Liver (tissue), 9 donors: ENCODE data around the gene DSC2. TPM values are rescaled to one million over a fixed set of nuclear protein-coding genes. Genes with fewer than 3 reads are reported as not detected.
"Not testable (repeated sequence)": the region's sequence is repeated elsewhere in the genome, so short reads cannot be mapped to it uniquely, and the experiment has no call there.

Source experiments
- DNase-seq: peaks from one replicate; pipeline ENCODE4 v3.0.0-alpha.2; 2017; ENCODE audit warnings: low spot score
- H3K27ac ChIP-seq, 2 donors: one replicate each; pipeline ENCODE4 v1.7.0; 2013; ENCODE audit warnings: inconsistent platforms in 2 of 2, low read length in 2 of 2, control low read depth in 1 of 2, low read depth in 1 of 2, mild to moderate bottlenecking in 1 of 2
- H3K27me3 ChIP-seq, 4 donors: one replicate each; pipeline versions ENCODE4 v1.6.1 to v1.7.0; 2013; ENCODE audit warnings: low read length in 3 of 4, inconsistent platforms in 1 of 4, mild to moderate bottlenecking in 1 of 4, moderate library complexity in 1 of 4; ENCODE audit not compliant: control insufficient read depth in 4 of 4, insufficient read depth in 4 of 4
- H3K36me3 ChIP-seq, 4 donors: one replicate each; pipeline versions ENCODE4 v1.6.1 to v1.7.0; 2013; ENCODE audit warnings: low read length in 3 of 4, mild to moderate bottlenecking in 3 of 4, low read depth in 1 of 4, moderate library complexity in 1 of 4; ENCODE audit not compliant: control insufficient read depth in 4 of 4, insufficient read depth in 3 of 4
- H3K4me1 ChIP-seq, 4 donors: one replicate each; pipeline versions ENCODE4 v1.6.1 to v1.7.0; 2013; ENCODE audit warnings: low read length in 3 of 4, mild to moderate bottlenecking in 3 of 4, moderate library complexity in 1 of 4; ENCODE audit not compliant: control insufficient read depth in 4 of 4, insufficient read depth in 4 of 4
- H3K4me3 ChIP-seq, 3 donors: one replicate each; pipeline versions ENCODE4 v1.6.1 to v1.7.0; 2013; ENCODE audit warnings: low read length in 3 of 3, control low read depth in 1 of 3, low read depth in 1 of 3, mild to moderate bottlenecking in 1 of 3
- H3K9ac ChIP-seq, 2 donors: one replicate each; pipeline ENCODE4 v1.7.0; 2013; ENCODE audit warnings: low read length in 2 of 2, mild to moderate bottlenecking in 2 of 2, moderate library complexity in 2 of 2, control low read depth in 1 of 2, low read depth in 1 of 2
- H3K9me3 ChIP-seq, 4 donors: one replicate each; pipeline versions ENCODE4 v1.6.1 to v1.7.0; 2013; ENCODE audit warnings: low read length in 3 of 4; ENCODE audit not compliant: control insufficient read depth in 4 of 4
- FOXA2 ChIP-seq: IDR thresholded peaks from 2 replicates; pipeline ENCODE4 v1.6.1; 2016; ENCODE audit warnings: antibody characterized with exemption
- GABPA ChIP-seq, 2 donors: IDR thresholded peaks in 1 of 2; conservative IDR thresholded peaks in 1 of 2; 2 replicates each; pipeline ENCODE4 v1.6.1; 2016; ENCODE audit warnings: antibody characterized with exemption in 2 of 2, mild to moderate bottlenecking in 1 of 2, moderate library complexity in 1 of 2
- WGBS: extraction: QIAGEN DNeasy Blood & Tissue Kit; methylation state at CpG from one replicate; pipeline ENCODE4 v1.1.7; 2013; 5-methylcytosine and 5-hydroxymethylcytosine counted together
- polyA plus RNA-seq, 2 donors: library from polyadenylated mRNA; stranded (reverse) in 1 of 2; unstranded in 1 of 2; fragments of 200-250 nt in 1 of 2; fragments of >200 nt in 1 of 2; fragmentation: Nextera tagmentation in 1 of 2; extraction: Ambion mirVana in 1 of 2; gene quantifications; one replicate each; pipeline versions ENCODE4 v1.2.1 to v1.2.3, GENCODE V29; 2013 to 2015
- total RNA-seq, 2 donors: library from RNA; depleted of rRNA; stranded (reverse); fragments of >200 nt; gene quantifications; one replicate each; pipeline ENCODE4 v1.2.3, GENCODE V29; 2014
- TF ChIP-seq, protein P1 (sequence below): IDR thresholded peaks from 2 replicates; pipeline ENCODE4 v1.6.1; 2016; ENCODE audit warnings: antibody characterized with exemption, mild to moderate bottlenecking
- TF ChIP-seq, protein P2 (sequence below): IDR thresholded peaks from 2 replicates; pipeline ENCODE4 v1.6.1; 2016; ENCODE audit warnings: antibody characterized with exemption
- TF ChIP-seq, protein P3 (sequence below): IDR thresholded peaks from 2 replicates; pipeline ENCODE4 v1.6.1; 2016; ENCODE audit warnings: antibody characterized with exemption
- TF ChIP-seq, protein P4 (sequence below): IDR thresholded peaks from 2 replicates; pipeline ENCODE4 v1.6.1; 2016; ENCODE audit warnings: antibody characterized with exemption
- TF ChIP-seq, protein P5 (sequence below): fragments of 150-350 bp; IDR thresholded peaks from 2 replicates; pipeline ENCODE4 v1.5.1; 2017; ENCODE audit warnings: improper control_type of control experiment, low read depth, low read length; ENCODE audit not compliant: missing input control
- donor health status: healthy.
- donor health status: healthy.
- donor health status: healthy.
- donor health status: healthy.
- donor health status: healthy.

The DSC2 gene
- total and polyA plus RNA-seq, 4 donors, result 3.7 to 16.4 (median 7.4) TPM

DNA sequence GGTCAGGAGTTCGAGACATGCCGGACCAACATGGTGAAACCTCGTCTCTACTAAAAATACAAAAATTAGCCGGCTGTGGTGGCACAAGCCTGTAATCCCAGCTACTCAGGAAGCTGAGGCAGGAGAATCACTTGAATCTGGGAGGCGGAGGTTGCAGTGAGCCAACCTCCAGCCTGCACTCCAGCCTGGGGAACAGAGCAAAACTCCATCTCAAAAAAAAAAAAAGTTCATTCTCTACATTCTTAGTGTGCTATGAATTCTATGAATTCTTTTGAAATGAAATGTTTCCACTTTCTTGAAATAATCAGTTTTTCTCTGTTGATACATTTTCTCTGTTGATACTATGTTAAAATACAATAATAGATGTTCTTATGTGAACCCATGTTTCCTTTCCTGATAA is 64.5 kb downstream of the DSC2 start:
- not testable (repeated sequence) for H3K36me3 ChIP-seq, H3K9me3 ChIP-seq, H3K27ac ChIP-seq, DNase-seq, H3K9ac ChIP-seq, H3K4me3 ChIP-seq
- 91% methylated on average over 5 of the region's 5 CpGs for WGBS
- Histone ChIP-seq H3K4me1 (peaks cover 16 to 20% (median 17%) of the 10 kb centered on the region in 4 donors), H3K27me3 (peaks cover 0 to 18% (median 5%) of the 10 kb centered on the region in 4 donors)

DNA sequence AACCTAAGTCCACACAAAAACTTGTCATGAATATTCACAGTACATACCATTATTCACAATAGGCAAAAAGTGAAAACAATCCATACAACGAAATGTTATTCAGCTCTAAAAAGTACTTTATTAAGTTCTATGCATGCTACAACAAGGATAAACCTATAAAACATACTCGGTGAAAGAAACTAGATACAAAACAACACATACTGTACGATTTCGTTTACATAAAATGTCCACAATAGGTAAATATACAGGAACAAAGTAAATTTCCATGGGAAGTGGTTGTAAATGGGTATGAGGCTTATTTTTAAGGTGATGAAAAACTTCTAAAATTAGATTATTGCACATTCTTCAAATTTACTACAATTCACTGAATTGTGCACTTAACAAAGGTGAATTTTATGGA is 67.7 kb downstream of the DSC2 start:
- H3K27ac ChIP-seq, result no peak overlapping the region
- no peak for DNase-seq
- no peaks in the 10 kb centered on the region for H3K4me1 ChIP-seq
- no peaks in the 10 kb centered on the region for H3K36me3 ChIP-seq
- no peaks in the 10 kb centered on the region for H3K9me3 ChIP-seq
- no peak overlapping the region for H3K9ac ChIP-seq
- H3K4me3 ChIP-seq, result no peak overlapping the region
- H3K27me3 ChIP-seq, result no peaks in the 10 kb centered on the region
- no peak for TF ChIP-seq GABPA (IDR thresholded peaks at IDR 0.05 in 1 of 2, conservative IDR thresholded peaks at IDR 0.05 in 1 of 2)
- WGBS, result 85% methylated on average over 4 of the region's 4 CpGs

DNA sequence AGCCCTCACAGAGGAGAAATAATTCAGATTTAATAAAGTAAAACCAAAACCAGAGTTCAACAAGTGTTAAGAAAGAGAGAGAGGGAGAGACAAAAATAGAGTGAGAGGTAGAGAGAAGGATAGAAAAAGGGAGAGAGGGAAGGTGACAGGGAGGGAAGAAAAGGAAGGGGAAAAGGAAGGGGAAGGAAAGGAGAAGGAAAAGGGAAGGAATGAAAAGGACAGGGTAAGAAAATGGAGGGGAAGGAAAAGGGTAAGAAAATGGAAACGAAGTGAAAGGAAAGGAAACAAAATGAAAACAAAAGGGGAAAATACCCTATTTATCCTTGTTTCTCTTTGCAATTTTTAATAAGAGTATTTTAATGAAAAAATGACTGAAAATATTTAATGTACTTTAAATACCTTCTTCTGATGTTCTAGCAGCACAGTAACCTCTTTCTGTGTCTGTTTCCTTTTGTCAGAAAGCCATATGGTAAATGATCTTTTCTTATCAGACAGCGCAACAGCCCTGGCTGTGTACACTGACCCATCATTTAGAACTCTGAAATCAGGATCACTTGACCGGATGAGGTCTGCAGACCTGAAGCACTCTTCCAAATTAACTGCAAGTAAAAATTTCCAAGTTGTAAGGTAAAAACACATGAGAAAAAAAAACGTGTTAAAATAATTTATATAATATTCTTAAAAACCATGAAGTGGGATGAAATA is 71.5 kb downstream of the DSC2 start:
- Histone ChIP-seq H3K9ac (no peak overlapping the region), H3K27ac (no peak overlapping the region), H3K36me3 (no peaks in the 10 kb centered on the region), H3K9me3 (no peaks in the 10 kb centered on the region), H3K4me3 (no peak overlapping the region), H3K4me1 (no peaks in the 10 kb centered on the region), H3K27me3 (peaks cover 0 to 5% (median 0%) of the 10 kb centered on the region in 4 donors)
- TF ChIP-seq, protein P1, sequence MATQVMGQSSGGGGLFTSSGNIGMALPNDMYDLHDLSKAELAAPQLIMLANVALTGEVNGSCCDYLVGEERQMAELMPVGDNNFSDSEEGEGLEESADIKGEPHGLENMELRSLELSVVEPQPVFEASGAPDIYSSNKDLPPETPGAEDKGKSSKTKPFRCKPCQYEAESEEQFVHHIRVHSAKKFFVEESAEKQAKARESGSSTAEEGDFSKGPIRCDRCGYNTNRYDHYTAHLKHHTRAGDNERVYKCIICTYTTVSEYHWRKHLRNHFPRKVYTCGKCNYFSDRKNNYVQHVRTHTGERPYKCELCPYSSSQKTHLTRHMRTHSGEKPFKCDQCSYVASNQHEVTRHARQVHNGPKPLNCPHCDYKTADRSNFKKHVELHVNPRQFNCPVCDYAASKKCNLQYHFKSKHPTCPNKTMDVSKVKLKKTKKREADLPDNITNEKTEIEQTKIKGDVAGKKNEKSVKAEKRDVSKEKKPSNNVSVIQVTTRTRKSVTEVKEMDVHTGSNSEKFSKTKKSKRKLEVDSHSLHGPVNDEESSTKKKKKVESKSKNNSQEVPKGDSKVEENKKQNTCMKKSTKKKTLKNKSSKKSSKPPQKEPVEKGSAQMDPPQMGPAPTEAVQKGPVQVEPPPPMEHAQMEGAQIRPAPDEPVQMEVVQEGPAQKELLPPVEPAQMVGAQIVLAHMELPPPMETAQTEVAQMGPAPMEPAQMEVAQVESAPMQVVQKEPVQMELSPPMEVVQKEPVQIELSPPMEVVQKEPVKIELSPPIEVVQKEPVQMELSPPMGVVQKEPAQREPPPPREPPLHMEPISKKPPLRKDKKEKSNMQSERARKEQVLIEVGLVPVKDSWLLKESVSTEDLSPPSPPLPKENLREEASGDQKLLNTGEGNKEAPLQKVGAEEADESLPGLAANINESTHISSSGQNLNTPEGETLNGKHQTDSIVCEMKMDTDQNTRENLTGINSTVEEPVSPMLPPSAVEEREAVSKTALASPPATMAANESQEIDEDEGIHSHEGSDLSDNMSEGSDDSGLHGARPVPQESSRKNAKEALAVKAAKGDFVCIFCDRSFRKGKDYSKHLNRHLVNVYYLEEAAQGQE, result no peak
- TF ChIP-seq, protein P2, sequence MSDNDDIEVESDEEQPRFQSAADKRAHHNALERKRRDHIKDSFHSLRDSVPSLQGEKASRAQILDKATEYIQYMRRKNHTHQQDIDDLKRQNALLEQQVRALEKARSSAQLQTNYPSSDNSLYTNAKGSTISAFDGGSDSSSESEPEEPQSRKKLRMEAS, result no peak
- TF ChIP-seq, protein P3, sequence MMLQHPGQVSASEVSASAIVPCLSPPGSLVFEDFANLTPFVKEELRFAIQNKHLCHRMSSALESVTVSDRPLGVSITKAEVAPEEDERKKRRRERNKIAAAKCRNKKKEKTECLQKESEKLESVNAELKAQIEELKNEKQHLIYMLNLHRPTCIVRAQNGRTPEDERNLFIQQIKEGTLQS, result no peak
- TF ChIP-seq, protein P4, sequence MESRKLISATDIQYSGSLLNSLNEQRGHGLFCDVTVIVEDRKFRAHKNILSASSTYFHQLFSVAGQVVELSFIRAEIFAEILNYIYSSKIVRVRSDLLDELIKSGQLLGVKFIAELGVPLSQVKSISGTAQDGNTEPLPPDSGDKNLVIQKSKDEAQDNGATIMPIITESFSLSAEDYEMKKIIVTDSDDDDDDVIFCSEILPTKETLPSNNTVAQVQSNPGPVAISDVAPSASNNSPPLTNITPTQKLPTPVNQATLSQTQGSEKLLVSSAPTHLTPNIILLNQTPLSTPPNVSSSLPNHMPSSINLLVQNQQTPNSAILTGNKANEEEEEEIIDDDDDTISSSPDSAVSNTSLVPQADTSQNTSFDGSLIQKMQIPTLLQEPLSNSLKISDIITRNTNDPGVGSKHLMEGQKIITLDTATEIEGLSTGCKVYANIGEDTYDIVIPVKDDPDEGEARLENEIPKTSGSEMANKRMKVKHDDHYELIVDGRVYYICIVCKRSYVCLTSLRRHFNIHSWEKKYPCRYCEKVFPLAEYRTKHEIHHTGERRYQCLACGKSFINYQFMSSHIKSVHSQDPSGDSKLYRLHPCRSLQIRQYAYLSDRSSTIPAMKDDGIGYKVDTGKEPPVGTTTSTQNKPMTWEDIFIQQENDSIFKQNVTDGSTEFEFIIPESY, result no peak
- TF ChIP-seq, protein P5, sequence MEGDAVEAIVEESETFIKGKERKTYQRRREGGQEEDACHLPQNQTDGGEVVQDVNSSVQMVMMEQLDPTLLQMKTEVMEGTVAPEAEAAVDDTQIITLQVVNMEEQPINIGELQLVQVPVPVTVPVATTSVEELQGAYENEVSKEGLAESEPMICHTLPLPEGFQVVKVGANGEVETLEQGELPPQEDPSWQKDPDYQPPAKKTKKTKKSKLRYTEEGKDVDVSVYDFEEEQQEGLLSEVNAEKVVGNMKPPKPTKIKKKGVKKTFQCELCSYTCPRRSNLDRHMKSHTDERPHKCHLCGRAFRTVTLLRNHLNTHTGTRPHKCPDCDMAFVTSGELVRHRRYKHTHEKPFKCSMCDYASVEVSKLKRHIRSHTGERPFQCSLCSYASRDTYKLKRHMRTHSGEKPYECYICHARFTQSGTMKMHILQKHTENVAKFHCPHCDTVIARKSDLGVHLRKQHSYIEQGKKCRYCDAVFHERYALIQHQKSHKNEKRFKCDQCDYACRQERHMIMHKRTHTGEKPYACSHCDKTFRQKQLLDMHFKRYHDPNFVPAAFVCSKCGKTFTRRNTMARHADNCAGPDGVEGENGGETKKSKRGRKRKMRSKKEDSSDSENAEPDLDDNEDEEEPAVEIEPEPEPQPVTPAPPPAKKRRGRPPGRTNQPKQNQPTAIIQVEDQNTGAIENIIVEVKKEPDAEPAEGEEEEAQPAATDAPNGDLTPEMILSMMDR, result no peak
- TF ChIP-seq FOXA2, result no peak
- 57% methylated on average over 4 of the region's 4 CpGs for WGBS
- DNase-seq, result no peak
